HG02885 (cell line): Measurements from ENCODE around the gene CHCHD4.

Source experiments
- ATAC-seq: cut with Tn5 transposase; IDR thresholded peaks from one replicate; pipeline ENCODE4 v1.9.1; 2021; ENCODE audit warnings: mild to moderate bottlenecking; ENCODE audit not compliant: unreplicated experiment, poor library complexity

CHCHD4 gene

DNA sequence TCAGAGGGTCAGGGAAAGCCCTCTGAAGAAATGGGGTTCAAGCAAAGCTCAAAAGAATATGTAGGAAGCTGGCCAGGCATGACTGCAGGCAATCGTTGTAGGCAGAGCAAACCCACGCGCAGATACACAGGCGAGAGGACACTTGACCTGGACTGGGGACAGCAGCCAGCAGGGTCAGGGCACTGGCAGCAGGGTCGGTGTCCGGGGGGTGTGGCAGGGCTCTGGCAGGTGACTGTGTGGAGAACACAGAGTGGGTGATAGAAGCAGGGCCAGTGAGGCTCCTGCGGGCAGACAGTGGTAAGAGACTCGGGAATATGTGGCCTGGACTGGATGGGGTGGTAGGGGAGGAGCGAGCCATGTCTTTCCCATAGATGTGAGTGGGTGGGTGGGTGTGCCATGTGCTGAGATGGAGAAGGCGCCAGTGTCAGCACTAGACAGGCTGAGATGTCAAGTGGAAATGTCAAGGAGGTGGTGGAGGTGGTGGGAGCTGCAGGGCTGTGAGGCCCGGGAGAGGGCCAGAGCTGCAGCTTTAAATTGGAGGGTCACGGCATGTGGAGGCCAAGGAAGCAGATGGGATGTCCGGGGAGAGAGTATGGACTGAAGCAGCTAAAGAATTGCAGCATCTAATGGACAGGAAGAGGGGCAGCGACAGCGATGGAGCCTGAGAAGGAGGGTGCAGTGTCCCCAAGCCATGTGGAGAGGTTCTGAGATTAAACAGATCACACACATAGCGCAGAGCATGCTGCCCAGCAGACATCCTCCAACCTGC is 13.6 kb upstream of the CHCHD4 start:
- ATAC-seq: no peak

DNA sequence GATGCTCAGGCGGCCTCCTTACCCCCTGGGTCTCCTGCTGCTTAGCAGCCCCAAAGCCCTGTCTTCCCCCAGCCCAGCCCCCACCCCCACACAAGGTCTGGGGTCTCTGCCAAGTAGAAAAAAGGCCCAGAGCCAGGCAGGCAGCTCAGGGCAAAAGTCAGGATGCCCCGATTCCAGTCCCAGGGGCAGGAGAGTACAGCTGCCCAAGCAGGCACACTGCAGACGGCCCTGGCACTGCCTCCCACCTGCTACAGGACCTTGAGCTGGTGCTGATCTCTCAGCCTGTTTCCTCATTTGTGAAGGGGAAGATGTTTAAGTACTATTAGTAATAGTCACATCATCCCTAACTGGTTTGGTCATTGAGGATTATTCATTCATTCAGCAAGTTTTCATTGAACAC is 12.8 kb upstream of the CHCHD4 start:
- no peak for ATAC-seq

DNA sequence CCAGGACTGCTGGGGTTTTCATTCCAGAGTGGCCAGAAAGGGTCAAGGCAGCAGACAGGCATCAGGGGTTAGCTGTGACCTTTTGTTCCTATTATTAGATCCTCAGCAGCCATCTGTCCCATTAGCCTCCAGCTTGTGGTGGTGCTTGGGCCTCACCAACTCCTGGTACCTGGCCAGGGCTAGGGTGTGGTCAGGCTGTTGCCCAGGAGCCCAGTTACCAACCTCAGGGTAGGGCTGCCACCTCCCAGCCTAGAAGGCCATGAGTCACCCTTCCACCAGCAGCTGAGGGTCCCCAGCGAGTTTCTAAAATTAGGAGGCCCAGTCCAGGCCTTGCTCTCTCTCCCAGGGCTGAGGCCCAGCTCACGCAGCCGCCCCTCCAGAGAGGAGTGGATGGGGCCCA is 12.3 kb upstream of the CHCHD4 start:
- ATAC-seq: no peak

DNA sequence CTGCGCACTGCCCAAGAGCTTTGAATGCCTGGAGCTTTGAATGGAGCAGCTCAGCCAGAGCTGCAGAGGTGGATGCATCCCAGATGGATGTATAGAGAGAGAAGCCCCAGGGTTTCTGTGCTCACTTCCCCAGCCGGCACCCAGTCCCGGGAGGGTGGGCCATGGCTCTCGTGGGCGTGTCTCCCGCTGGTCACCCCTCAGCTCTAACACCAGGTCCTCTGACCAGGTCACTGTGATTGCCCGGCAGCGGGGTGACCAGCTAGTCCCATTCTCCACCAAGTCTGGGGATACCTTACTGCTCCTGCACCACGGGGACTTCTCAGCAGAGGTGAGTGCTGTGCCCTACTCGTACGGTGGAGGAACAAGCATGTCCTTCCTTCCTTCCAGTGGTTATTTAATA is 10.9 kb upstream of the CHCHD4 start:
- ATAC-seq: no peak

DNA sequence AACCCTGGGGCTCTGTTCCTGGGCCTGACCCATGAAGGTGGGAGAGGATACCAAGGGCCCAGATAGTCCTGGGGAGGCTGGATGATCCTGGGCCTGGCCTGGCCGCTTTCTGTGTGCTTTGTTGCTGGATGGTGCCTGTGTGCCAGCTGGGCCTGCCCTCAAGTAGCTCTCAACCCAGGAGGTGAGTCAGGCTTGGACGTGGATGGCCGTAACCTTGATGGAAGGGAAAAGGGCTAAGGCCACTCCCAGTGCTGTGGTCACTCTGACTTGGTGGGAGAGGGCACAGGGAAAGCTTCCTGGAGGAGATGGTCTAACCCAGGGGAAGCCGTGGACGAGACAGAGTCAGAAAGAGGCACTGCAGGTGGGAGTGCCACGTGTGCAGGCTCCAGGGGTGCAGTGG is 9.6 kb upstream of the CHCHD4 start:
- no peak for ATAC-seq

DNA sequence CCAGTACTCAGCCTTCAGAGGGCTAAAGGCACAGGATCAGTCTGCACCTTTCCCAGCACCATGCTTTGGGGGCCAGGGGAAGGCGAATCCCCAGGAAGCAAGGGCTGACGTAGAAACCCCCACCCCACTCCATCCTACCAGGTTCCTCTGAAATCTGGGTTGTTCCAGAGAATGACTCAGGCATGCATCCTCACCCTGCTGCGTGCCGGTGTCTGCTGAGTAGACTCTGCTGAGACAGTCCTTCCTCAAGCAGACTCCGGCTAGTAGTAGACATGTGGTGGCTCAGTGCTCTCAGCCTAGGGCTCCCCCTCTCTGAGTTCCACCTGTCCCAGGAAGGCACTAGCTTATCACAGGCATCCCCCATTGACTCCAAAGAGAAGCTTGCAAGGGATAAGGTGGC is 9.2 kb upstream of the CHCHD4 start:
- no peak for ATAC-seq

DNA sequence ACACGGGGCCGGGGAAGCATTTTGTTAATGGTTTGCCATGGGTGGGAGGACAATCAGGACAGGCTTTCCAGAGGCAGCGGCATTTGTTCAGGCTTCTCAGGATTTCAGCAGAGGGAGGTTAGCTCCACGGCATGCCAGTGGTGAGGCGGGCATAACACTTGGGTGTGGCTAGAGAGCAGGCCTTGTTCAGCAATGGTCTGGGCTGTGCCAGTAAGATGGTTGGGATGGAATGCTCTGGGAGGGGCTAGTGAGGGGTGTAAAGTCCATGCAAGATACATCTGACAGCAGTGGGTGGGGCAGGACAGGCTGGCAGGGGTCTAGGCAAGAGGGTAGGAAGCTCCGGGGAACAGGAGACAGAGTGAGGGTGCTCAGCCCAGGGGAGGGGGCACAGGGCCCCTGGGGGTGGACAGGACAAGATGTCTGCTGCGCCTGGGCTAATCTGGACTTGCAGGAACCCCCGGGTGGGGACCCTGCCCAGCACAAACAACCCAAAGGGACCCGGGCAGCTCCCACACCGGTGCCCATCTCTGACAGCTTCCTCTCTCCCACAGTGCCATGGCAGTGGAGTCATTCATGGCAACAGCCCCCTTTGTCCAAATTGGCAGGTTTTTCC is 8.6 kb upstream of the CHCHD4 start:
- no peak for ATAC-seq

DNA sequence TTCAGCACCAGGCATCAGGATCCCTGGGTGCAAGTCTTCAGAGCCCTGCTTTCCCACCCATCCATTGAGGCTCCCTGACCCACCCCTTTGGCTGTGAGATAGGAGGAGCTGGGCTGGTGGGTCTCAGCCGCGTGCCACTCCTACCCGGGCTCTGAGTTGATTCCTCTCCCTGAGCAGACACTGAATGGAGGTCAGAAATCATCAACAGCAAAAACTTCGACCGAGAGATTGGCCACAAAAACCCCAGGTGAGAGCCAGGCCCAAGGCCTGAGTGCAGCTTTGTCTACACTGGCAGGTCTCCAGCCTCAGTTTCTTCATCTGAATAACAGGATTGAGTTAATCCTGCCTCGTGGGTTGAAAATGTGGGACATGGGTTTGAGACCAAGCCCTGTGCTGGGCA is 8.0 kb upstream of the CHCHD4 start:
- no peak for ATAC-seq

DNA sequence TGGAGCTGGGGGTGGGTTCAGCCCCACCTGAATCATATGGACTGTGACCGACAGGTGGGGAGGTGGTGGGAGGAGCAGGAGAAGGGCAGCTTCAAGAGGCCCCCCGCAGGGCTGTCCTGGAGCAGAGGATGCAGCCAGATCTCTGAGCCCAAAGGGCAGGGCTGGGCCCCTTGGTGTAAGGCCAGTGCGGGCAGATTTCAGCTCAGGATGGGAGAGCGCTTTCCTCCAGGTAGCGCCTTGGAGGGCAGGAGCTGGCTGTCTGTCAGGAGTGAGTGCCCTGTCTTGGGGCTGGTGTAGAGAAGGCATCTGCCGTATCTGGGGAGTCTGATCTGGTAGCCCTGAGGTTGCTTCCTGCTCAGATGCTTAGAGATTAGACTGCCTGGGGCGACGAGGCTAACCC is 7.5 kb upstream of the CHCHD4 start:
- ATAC-seq: no peak

DNA sequence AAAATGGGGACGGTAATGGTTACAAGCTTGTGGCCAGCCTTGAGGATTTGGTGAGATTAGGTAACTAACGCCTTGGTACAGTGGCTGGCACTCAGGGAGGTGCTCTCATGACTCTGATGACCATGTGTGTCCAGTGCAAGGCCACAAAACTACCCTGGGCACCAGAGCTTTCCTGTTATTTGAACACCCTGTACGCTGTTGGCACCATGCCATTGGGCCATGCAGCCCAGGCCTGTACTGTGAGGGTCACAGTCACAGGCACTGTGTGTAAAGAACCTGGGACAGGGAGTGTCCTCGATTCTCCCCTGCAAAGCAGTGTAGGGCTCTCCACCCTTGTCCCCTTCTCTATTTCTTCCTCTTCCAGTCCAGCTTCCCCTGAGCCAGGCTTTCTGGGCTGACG is 6.5 kb upstream of the CHCHD4 start:
- ATAC-seq: no peak

DNA sequence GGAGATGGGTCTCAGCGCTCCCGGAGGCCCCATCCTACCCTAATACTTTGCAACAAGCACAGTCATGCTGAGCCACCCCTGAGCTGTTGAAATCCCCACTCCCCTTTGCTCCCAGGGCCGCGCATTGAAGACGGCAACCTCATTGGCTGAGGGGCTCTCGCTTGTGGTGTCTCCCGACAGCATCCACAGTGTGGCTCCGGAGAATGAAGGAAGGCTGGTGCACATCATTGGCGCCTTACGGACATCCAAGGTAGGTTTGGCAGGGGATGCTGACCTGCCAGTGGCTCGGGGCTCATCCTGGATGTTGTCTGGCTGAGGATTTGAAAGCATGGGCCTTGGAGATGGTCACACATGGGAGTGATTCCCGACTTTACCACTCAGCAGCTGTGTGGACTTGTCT is 6.0 kb upstream of the CHCHD4 start:
- ATAC-seq: no peak

DNA sequence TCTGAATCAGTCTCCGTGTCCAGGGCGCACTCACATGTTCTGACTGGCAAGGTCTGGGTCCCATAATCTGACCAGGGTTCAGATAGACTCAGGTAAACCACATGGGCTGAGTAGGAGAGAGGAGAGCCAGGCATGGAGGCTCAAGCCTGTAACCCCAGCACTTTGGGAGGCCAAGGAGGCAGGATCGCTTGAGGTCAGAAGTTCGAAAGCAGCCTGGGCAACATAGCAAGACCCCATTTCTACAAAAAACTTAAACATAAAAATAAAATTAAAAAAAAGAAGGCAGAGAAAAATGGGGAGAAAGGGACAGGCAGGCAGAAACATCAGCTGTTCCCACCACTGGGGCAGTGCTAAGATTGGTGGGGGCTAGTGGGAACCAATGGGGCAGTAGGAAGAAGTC is 5.6 kb upstream of the CHCHD4 start:
- ATAC-seq: no peak

DNA sequence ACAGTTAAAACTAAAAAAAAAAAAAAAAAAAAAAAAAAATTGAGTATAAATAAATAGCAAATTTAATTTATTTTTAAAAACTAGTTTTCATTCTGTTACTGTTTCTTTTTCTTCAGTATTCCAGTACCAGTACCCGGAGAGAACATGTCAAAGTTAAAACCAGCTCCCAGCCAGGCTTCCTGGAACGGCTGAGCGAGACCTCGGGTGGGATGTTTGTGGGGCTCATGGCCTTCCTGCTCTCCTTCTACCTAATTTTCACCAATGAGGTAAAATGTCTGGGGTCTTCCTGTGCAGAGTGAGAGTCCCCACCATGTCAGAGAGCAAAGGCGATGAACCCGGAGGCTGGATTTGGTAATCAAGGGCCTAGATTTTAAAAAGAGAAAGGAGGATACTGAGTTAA is 4.6 kb upstream of the CHCHD4 start:
- ATAC-seq: no peak

DNA sequence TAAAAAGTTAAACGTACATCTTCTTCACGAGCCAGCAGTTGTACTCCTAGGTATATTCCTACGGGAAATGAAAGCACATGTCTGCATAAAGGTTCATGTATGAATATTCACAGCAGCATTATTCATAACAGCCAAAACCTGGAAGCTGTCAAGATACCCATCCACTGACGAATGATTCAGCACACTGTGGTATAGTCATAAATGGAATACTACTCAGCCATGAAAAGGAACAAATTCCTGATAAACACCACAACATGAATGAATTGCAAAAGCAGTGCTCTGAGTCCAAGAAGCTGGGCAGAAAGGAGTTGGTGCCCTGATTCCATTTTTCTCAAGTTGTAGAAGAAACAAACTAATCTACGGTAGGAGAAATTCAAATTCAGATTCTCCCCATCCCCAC is 4.1 kb upstream of the CHCHD4 start:
- ATAC-seq: no peak

DNA sequence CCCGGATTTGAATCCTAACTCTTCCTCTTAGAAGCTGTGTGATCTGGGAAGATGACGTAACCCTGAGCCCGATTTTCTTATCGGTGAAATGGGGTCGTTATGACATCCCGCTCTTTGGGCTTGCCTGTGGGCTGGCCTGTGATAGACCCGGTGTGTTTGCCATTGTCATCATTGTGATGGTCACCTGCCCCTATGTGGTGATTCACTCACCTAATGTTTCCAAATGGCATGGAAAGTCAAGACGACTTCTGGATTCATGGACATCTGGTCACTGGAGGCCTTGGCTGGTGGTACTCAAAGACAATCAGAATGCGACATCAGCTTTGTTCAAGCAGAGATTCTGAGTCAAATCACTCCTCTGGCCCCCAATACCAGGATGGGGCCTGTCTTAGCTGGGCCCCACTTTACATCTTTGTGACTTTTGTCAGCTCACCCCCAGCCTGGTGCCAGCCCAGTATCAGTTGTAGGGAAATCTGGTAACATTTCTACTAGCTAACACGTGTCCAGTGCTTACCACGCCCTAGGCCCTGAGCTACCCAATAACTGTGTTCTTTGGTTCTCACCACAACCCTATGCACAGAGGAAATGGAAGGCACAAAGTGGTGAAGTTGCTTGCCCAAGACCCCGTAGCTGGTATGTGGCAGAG is 3.0 kb upstream of the CHCHD4 start:
- no peak for ATAC-seq

DNA sequence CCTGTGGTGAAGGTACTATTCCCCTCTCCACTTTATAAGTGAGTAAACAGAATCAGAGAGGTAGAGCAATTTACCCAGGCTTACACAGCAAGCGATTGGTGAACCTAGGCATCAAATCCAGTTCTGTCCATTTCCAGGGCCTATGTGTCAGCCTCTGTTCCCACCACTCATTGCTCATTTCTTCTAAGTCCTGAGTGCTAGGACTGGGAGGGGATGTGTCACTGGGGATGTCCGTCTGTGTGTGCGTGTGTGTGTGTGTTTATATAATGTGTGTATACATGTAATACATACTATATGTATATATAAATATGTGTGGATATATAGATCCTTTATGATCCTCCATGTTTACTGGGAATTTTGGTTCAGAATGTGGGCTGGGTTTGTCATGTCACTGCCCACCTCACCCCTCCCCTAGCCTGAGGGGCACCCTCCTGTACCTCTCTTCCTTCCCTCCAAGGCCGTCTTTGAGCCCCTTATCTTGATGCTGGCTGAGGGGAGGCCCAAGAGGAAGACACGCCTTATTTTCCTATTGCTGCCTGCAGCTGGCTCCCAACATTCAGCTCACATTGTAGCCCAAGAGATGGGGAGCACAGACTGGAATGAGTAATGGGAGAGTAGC is 2.3 kb upstream of the CHCHD4 start:
- no peak for ATAC-seq

DNA sequence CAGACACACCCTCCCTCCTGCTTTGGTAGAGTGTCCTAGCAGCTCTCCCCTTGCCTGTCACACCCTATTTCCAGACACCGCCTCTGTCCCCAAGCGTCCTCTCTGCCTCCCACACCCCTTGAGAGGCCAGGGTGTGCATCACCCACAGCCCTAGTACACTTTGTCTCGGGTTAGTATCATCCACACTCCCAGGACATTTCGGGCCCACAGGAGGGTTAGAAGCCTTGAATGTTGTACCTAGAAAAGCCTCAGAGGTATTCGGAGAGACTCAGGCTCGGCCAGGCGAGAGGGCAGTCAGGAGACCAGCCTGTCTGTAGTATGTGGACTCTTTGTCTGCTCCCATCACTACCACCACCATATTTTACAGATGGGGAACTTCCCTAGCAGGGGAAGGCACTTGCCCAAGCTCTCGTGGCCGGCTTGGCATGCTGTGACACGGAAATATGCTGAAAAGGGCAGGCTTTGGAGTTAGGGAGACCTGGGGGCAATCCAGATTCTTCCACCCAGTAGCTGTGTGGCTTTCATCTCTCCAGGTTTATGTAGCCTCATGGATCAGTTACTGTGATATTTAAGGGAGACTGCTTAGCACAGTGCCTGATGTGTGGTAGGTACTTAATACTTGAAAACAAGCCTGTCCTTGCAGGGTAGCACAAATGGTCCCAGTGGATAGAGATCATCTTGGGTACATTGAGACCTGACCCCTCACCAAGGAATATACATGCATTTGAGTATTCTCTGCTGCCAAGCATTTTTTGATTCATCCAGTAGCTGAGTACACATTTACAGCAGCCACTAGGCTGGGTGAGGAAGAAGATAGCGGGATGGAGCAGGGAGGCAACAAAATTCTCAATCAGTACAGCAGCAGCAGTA is 1.6 kb upstream of the CHCHD4 start:
- no peak for ATAC-seq

DNA sequence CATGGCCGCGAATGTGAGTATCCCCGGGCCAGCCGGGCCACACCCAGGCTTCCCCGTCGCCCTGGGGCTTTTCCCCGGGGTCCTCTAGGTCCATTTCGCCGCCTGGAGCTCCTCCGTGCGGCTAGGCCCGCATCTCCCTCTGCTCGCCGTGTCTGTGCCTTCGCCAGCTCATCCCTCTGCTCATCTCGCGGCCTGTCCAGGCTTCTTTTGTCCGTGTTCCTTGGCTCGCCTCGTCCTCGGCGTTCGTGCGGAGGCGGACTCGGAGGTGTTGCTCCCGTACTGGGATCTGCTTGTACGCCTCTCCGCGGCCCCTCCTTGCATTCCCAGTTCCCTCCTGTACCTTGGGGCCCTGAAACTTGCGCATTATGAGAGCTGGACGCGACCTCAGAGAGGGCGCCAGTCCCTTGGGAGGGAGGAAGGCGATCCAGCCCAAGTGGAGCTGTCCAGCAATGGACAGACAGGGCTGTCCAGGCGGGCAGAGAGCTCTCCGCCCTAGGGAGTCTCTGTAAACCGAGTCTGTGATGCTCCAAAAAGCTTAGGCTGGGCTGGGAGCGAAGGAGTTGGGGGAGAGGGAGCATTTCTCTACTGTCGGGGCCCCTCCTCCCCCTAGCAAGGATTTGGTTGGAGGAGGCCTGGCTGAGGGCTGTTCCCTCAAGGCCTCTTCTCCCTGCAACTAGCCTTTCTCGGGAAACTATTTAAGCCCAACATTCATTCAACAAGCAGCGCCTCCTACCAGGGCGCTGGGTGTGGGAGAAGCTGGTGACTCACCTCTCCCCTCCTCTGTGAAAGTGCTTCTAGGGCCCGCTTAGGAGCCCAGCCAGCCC is 735 bp upstream of the CHCHD4 start:
- ATAC-seq: peak; percentile 31

DNA sequence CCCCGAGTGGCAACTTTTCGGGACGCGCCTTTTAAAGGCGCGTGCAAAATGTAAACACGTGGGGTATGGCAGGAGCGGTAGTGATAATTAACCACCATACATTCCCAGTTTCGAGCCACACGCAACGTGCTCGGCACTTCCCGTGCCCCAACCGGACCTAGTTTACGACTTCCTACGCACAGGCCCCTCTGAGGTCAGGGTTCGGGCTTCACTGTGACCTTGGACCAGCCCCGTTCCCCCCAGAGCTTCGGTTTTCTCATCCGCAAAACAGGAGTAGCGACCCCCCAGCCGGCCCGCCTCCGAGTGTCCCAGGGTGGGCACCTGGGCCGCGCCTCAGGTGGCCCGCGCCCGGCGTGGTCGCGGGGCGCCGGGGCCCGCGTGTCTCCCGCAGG is 451 bp downstream of the CHCHD4 start:
- ATAC-seq: peak; percentile 57
